HL-60 (cell line): Measurements from ENCODE around the gene GP9.

ENCODE experiments used
- DNase-seq, 2 experiments: peaks; one replicate each; pipeline ENCODE4 v3.0.0-alpha.2; 2010 to 2020; ENCODE audit warnings: low read depth in 1 of 2, low spot score in 1 of 2
- H3K27ac ChIP-seq: fragments of 250-450 bp; sonication (Bioruptor Pico); replicated peaks from 2 replicates; pipeline ENCODE4 v1.5.1; 2020; ENCODE audit warnings: mild to moderate bottlenecking, moderate library complexity
- H3K27me3 ChIP-seq: fragments of 250-450 bp; sonication (Bioruptor Pico); 2 replicates; pipeline ENCODE4 v1.5.1; 2021; ENCODE audit warnings: mild to moderate bottlenecking, moderate library complexity; ENCODE audit not compliant: insufficient read depth, poor library complexity, severe bottlenecking
- H3K4me3 ChIP-seq: replicated peaks from 2 replicates; pipeline ENCODE4 v1.5.1; 2011; ENCODE audit warnings: mild to moderate bottlenecking, control low read depth, low read length; ENCODE audit not compliant: insufficient read depth
- GABPA ChIP-seq: IDR thresholded peaks from 2 replicates; pipeline ENCODE4 v1.6.1; 2012; ENCODE audit warnings: low read depth
- POLR2AphosphoS5 ChIP-seq: IDR thresholded peaks from 2 replicates; pipeline ENCODE4 v1.6.1; 2012; ENCODE audit warnings: low read depth
- SPI1 ChIP-seq: IDR thresholded peaks from 2 replicates; pipeline ENCODE4 v1.6.1; 2012; ENCODE audit warnings: low read depth, mild to moderate bottlenecking, borderline replicate concordance
- TF ChIP-seq, protein P1 (sequence below): IDR thresholded peaks from one replicate; pipeline ENCODE4 v1.5.1; 2011; ENCODE audit warnings: low read length, control low read depth, inconsistent platforms; ENCODE audit not compliant: insufficient read depth
- TF ChIP-seq, protein P2 (sequence below): IDR thresholded peaks from 2 replicates; pipeline ENCODE4 v1.6.1; 2012; ENCODE audit warnings: low read depth; ENCODE audit not compliant: insufficient replicate concordance

GP9 gene

DNA sequence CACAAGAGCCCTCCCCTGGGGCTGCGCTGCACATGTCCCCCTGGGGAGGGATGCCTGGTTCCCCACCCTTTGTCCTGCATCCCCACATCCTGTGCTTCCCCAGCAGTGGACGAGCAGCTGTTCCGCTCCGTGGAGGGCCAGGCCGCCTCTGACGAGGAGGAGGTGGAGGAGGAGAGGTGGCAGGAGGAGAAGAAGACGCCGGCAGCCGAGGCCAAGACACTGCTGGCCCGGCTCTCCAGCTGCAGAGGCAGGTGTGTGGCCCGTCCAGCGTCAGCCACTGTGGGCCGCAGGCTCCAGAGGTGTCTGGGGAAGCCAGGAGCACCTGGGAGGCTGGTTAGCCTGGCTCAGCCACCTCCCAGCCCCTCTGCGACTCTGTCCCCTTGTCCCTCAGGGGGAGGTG is 27.9 kb upstream of the GP9 start:
- Histone ChIP-seq H3K27me3 (no peaks in the 10 kb centered on the region), H3K4me3 (no peak overlapping the region)
- no peak for DNase-seq

DNA sequence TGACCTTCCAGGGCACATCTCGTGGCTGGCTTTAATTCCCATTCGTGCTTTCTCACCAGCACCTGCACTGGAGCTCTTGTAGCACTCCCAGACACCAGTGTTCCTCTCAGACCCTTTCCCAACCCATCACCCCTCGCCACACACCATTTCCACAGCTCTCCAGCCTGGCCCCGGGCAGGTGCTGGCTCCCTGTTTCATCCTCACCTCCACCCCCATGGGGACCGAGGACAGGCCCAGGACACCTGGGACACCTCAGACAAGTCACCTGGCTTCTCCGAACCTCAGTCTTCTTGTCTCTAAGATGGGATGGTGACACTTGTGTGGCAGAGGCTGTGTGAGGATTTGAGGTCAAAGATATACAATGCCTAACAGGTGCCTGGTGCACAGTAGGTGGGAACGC is 27.4 kb upstream of the GP9 start:
- no peak overlapping the region for H3K27ac ChIP-seq
- no peak for DNase-seq

More for the DNA sequence above, 27.9 kb upstream of the GP9 start:
- no peak overlapping the region for H3K27ac ChIP-seq
- TF ChIP-seq SPI1 (no peak), GABPA (no peak), POLR2AphosphoS5 (no peak)
- TF ChIP-seq, protein P1, sequence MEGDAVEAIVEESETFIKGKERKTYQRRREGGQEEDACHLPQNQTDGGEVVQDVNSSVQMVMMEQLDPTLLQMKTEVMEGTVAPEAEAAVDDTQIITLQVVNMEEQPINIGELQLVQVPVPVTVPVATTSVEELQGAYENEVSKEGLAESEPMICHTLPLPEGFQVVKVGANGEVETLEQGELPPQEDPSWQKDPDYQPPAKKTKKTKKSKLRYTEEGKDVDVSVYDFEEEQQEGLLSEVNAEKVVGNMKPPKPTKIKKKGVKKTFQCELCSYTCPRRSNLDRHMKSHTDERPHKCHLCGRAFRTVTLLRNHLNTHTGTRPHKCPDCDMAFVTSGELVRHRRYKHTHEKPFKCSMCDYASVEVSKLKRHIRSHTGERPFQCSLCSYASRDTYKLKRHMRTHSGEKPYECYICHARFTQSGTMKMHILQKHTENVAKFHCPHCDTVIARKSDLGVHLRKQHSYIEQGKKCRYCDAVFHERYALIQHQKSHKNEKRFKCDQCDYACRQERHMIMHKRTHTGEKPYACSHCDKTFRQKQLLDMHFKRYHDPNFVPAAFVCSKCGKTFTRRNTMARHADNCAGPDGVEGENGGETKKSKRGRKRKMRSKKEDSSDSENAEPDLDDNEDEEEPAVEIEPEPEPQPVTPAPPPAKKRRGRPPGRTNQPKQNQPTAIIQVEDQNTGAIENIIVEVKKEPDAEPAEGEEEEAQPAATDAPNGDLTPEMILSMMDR = no peak
- TF ChIP-seq, protein P2, sequence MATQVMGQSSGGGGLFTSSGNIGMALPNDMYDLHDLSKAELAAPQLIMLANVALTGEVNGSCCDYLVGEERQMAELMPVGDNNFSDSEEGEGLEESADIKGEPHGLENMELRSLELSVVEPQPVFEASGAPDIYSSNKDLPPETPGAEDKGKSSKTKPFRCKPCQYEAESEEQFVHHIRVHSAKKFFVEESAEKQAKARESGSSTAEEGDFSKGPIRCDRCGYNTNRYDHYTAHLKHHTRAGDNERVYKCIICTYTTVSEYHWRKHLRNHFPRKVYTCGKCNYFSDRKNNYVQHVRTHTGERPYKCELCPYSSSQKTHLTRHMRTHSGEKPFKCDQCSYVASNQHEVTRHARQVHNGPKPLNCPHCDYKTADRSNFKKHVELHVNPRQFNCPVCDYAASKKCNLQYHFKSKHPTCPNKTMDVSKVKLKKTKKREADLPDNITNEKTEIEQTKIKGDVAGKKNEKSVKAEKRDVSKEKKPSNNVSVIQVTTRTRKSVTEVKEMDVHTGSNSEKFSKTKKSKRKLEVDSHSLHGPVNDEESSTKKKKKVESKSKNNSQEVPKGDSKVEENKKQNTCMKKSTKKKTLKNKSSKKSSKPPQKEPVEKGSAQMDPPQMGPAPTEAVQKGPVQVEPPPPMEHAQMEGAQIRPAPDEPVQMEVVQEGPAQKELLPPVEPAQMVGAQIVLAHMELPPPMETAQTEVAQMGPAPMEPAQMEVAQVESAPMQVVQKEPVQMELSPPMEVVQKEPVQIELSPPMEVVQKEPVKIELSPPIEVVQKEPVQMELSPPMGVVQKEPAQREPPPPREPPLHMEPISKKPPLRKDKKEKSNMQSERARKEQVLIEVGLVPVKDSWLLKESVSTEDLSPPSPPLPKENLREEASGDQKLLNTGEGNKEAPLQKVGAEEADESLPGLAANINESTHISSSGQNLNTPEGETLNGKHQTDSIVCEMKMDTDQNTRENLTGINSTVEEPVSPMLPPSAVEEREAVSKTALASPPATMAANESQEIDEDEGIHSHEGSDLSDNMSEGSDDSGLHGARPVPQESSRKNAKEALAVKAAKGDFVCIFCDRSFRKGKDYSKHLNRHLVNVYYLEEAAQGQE = no peak

DNA sequence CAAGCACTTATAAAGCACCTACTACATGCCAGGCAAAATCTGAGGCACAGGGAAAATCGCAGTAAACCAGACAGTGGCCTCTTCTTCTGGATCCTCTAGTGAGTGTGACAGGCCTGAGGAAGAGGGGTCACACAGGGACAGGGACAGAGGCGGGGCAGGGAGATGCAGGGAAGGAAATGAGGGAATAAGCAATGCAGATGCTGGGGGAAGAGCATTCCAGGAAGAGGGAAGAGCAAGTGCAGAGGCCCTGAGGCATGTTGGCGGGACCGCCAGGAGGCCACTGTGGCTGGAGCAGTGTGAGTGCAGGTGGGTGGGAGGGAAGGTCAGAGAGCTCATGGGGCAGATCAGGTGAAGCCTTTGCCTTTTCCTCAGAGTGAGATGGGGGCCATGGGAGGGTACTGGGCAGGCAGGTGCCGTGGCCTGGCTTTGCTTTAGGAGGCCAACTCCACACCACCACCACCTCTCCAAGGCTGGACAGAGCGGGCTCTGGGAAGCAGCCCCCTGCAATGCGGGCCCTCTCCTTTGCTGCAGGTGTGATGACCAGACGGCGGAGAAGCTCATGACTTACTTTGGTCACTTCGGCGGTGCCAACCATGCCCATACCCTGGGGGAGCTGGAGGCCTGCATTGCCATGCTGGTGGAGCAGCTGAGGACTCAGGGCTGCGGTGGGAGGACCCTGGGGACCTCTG is 26.8 kb upstream of the GP9 start:
- Histone ChIP-seq H3K4me3 (no peak overlapping the region), H3K27me3 (no peaks in the 10 kb centered on the region), H3K27ac (no peak overlapping the region)
- no peak for DNase-seq
- TF ChIP-seq SPI1 (no peak), GABPA (no peak), POLR2AphosphoS5 (no peak)
- TF ChIP-seq, protein P1 = no peak
- TF ChIP-seq, protein P2 = no peak

More for the DNA sequence above, 27.4 kb upstream of the GP9 start:
- Histone ChIP-seq H3K4me3 (no peak overlapping the region), H3K27me3 (no peaks in the 10 kb centered on the region)
- TF ChIP-seq, protein P2 = no peak
- TF ChIP-seq, protein P1 = no peak
- TF ChIP-seq SPI1 = no peak
